HL-60 (cell line): ENCODE data around the gene MUC3A.

Source experiments
- CTCF ChIP-seq: IDR thresholded peaks from one replicate; pipeline ENCODE4 v1.5.1; 2011; ENCODE audit warnings: low read length, control low read depth, inconsistent platforms; ENCODE audit not compliant: insufficient read depth
- GABPA ChIP-seq: IDR thresholded peaks from 2 replicates; pipeline ENCODE4 v1.6.1; 2012; ENCODE audit warnings: low read depth
- POLR2AphosphoS5 ChIP-seq: IDR thresholded peaks from 2 replicates; pipeline ENCODE4 v1.6.1; 2012; ENCODE audit warnings: low read depth
- REST ChIP-seq: IDR thresholded peaks from 2 replicates; pipeline ENCODE4 v1.6.1; 2012; ENCODE audit warnings: low read depth; ENCODE audit not compliant: insufficient replicate concordance
- SPI1 ChIP-seq: IDR thresholded peaks from 2 replicates; pipeline ENCODE4 v1.6.1; 2012; ENCODE audit warnings: low read depth, mild to moderate bottlenecking, borderline replicate concordance

GRCh38 chr7:100951888-100952560, 2.7 kb downstream of the MUC3A start:
- no peak for TF ChIP-seq POLR2AphosphoS5
- TF ChIP-seq CTCF = no peak
- TF ChIP-seq GABPA = no peak
- no peak for TF ChIP-seq REST
- no peak for TF ChIP-seq SPI1
